HEK293T (cell line): Measurements from ENCODE around the gene FBXO45.
"Not testable (repeated sequence)": the region's sequence is repeated elsewhere in the genome, so short reads cannot be mapped to it uniquely, and the experiment has no call there.

ENCODE experiments used
- CTCF ChIA-PET: fragments of 350-600 bp; formaldehyde crosslinking; extraction: SDS; loops from one replicate; lab custom pipeline; 2021; ENCODE audit warnings: antibody characterized with exemption, inconsistent platforms; lab: Yijun Ruan, JAX
- POLR2A ChIA-PET: fragments of 350-600 bp; formaldehyde crosslinking; extraction: SDS; loops from one replicate; lab custom pipeline; 2020; ENCODE audit warnings: antibody characterized with exemption, inconsistent platforms; lab: Yijun Ruan, JAX
- DNase-seq: peaks from one replicate; pipeline ENCODE4 v3.0.0; 2012; ENCODE audit warnings: mixed read lengths; ENCODE audit errors: extremely low spot score
- ARNT ChIP-seq: fragments of 450-650 bp; IDR thresholded peaks from 2 replicates; pipeline ENCODE4 v1.6.1; 2017; ENCODE audit warnings: mild to moderate bottlenecking
- BHLHE40 ChIP-seq: fragments of 450-650 bp; IDR thresholded peaks from 2 replicates; pipeline ENCODE4 v1.6.1; 2016; ENCODE audit warnings: mild to moderate bottlenecking, moderate library complexity, borderline replicate concordance
- CTBP1 ChIP-seq: fragments of 450-650 bp; IDR thresholded peaks from 2 replicates; pipeline ENCODE4 v1.6.1; 2016; ENCODE audit warnings: borderline replicate concordance
- ELF4 ChIP-seq: fragments of 450-650 bp; IDR thresholded peaks from 2 replicates; pipeline ENCODE4 v1.6.1; 2017; ENCODE audit warnings: antibody characterized with exemption
- FOXA1 ChIP-seq: fragments of 450-650 bp; IDR thresholded peaks from 2 replicates; pipeline ENCODE4 v1.6.1; 2016; ENCODE audit warnings: mild to moderate bottlenecking
- FOXK2 ChIP-seq: fragments of 450-650 bp; IDR thresholded peaks from 2 replicates; pipeline ENCODE4 v1.6.1; 2016; ENCODE audit warnings: mild to moderate bottlenecking
- FOXM1 ChIP-seq: fragments of 450-650 bp; IDR thresholded peaks from 2 replicates; pipeline ENCODE4 v1.6.1; 2017; ENCODE audit warnings: mild to moderate bottlenecking, borderline replicate concordance
- HDGF ChIP-seq: fragments of 450-650 bp; IDR thresholded peaks from 2 replicates; pipeline ENCODE4 v1.6.1; 2017; ENCODE audit warnings: antibody characterized with exemption, borderline replicate concordance
- L3MBTL2 ChIP-seq: fragments of 450-650 bp; conservative IDR thresholded peaks from 2 replicates; pipeline ENCODE4 v1.6.1; 2016; ENCODE audit warnings: mild to moderate bottlenecking
- LEF1 ChIP-seq: fragments of 450-650 bp; IDR thresholded peaks from 2 replicates; pipeline ENCODE4 v1.6.1; 2017; ENCODE audit warnings: mild to moderate bottlenecking, borderline replicate concordance
- NFRKB ChIP-seq: fragments of 450-650 bp; IDR thresholded peaks from 2 replicates; pipeline ENCODE4 v1.6.1; 2016; ENCODE audit warnings: mild to moderate bottlenecking, moderate library complexity
- SP1 ChIP-seq: fragments of 450-650 bp; IDR thresholded peaks from 2 replicates; pipeline ENCODE4 v1.6.1; 2017
- SUZ12 ChIP-seq: fragments of 450-650 bp; IDR thresholded peaks from 2 replicates; pipeline ENCODE4 v1.6.1; 2016; ENCODE audit warnings: mild to moderate bottlenecking
- TARDBP ChIP-seq: fragments of 450-650 bp; IDR thresholded peaks from 2 replicates; pipeline ENCODE4 v1.6.1; 2016
- ZNF384 ChIP-seq: fragments of 450-650 bp; IDR thresholded peaks from 2 replicates; pipeline ENCODE4 v1.6.1; 2016
- TF ChIP-seq, protein P1 (sequence below): fragments of 450-650 bp; IDR thresholded peaks from 2 replicates; pipeline ENCODE4 v1.6.1; 2016

The FBXO45 gene

DNA sequence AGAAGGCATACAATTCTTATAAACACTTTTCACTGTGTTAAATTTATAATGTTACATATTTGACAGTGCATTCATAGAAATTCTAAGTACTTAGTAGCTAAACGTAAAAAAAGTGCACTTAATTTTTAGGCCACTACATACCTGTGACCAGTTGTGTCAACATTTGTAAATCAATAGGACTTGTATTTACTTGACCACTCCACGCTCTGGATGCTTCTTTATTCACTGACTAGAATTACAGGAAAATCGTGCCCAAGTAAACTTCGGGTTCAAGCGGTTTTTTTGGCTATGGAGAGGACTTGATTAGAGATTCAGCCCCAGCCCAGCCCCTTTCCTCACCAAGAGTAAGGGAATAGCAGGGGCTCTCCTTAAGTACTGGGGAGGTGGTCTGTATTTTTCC lies 21.9 kb upstream of the FBXO45 start:
- TF ChIP-seq FOXM1, result no peak
- TF ChIP-seq L3MBTL2, result no peak
- TF ChIP-seq SUZ12, result no peak
- TF ChIP-seq BHLHE40, result no peak
- TF ChIP-seq NFRKB, result no peak
- TF ChIP-seq CTBP1, result no peak
- TF ChIP-seq HDGF, result no peak
- no peak for TF ChIP-seq FOXA1
- no peak for TF ChIP-seq LEF1
- DNase-seq, result no peak
- CTCF ChIA-PET, result no interaction called here
- POLR2A ChIA-PET, result no interaction called here

DNA sequence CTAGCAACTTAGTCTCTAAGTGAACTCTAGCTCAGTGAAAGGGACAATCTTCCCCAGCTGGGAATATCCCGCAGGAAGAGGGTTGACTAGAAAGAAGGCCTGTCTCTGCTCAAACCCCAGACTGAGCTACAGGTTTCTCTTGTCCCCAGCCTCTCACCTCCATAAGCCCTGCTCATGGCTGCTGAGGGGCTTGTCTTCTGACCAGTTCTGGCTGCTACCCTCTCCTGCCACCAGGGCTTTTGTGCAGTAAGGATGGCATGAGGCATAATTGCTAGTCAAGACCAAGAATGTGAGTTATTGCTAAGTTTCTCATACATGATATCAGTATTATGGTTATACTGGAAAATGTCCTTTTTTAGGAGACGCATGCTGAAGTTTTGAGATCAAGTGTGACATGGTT lies 21.4 kb upstream of the FBXO45 start:
- ChIA-PET POLR2A (no interaction called here), CTCF (no interaction called here)
- no peak for DNase-seq
- TF ChIP-seq ELF4 (no peak), ZNF384 (no peak), BHLHE40 (no peak), NFRKB (no peak), FOXA1 (no peak), FOXK2 (no peak), HDGF (no peak), CTBP1 (no peak), TARDBP (no peak), SUZ12 (no peak), LEF1 (no peak), ARNT (no peak), L3MBTL2 (no peak), FOXM1 (no peak), SP1 (no peak)
- TF ChIP-seq, protein P1, sequence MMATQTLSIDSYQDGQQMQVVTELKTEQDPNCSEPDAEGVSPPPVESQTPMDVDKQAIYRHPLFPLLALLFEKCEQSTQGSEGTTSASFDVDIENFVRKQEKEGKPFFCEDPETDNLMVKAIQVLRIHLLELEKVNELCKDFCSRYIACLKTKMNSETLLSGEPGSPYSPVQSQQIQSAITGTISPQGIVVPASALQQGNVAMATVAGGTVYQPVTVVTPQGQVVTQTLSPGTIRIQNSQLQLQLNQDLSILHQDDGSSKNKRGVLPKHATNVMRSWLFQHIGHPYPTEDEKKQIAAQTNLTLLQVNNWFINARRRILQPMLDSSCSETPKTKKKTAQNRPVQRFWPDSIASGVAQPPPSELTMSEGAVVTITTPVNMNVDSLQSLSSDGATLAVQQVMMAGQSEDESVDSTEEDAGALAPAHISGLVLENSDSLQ, result no peak

DNA sequence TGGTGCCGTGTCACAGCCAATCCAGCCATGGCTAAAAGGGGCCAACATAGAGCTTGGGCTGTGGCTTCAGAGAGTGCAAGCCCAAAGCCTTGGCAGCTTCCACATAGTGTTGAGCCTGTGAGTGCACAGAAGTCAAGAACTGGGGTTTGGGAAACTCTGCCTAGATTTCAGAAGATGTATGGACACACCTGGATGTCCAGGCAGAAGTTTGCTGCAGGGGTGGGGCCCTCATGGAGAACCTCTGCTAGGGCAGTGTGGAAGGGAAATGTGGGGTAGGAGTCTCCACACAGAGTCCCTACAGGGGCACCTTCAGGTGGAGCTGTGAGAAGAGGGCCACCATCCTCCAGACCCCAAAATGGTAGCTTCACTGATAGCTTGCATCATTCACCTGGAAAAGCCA lies 19.1 kb upstream of the FBXO45 start:
- CTCF ChIA-PET, POLR2A ChIA-PET, DNase-seq: not testable (repeated sequence)

DNA sequence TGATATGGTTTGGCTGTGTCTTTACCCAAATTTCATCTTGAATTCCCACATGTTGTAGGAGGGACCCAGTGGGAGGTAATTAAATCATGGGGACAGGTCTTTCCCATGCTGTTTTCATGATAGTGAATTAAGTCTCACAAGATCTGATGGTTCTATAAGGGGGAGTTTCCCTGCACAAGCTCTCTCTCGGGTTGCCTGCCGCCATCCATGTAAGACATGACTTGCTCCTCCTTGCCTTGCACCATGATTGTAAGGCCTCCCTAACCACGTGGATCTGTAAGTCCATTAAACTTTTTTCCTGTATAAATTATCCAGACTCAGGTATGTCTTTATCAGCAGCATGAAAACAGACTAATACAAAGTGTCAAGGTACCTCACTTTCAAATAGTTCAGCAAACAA lies 18.3 kb upstream of the FBXO45 start:
- CTCF ChIA-PET, POLR2A ChIA-PET, DNase-seq: not testable (repeated sequence)

DNA sequence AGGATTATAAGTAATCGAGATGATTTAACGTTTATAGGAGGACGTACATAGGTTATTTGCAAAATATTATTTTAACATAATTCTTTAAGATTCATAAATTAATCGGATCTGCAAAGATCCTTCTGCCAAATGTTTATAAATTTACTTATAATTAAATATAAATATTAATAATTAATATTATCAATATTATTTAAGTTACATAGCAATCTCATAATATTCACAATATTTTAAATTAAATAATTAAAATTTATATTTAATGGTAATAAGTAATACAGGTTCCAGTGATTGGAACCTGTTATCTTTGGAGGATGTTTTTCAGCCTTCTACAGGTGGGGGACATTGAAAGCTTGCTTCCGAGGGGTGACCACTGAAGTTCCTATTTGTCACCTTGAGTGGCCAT lies 16.2 kb upstream of the FBXO45 start:
- ChIA-PET POLR2A (no interaction called here), CTCF (no interaction called here)
- no peak for DNase-seq
- TF ChIP-seq FOXK2, result no peak
- no peak for TF ChIP-seq ZNF384
- TF ChIP-seq FOXA1, result no peak
- TF ChIP-seq BHLHE40, result no peak
- no peak for TF ChIP-seq LEF1
- TF ChIP-seq CTBP1, result no peak
- TF ChIP-seq, protein P1, result no peak
- TF ChIP-seq SUZ12, result no peak

DNA sequence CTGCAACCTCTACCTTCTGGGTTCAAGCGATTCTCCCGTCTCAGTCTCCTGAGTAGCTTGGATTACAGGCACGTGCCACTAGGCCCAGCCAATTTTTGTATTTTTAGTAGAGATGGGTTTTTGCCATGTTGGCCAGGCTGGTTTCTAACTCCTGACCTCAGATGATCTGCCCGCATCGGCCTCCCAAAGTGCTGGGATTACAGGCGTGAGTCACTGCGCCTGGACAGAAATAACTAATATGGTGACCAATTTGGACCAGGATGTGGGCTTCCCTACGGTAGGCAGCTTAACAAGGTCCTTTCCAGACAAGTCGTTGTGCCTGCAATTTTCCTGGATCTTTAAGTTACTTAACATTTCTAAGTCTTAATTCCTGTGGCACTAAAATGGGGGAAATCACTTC lies 14.9 kb upstream of the FBXO45 start:
- CTCF ChIA-PET, result no interaction called here
- POLR2A ChIA-PET, result interaction anchor here (2.1 kb wide), 1 partner anchor 14 kb away, joined by 8 read pairs; the partner anchor contains the start of genes FBXO45 and WDR53
- TF ChIP-seq ARNT (no peak), SUZ12 (no peak), FOXA1 (no peak), FOXK2 (no peak), NFRKB (no peak), TARDBP (no peak), BHLHE40 (no peak), HDGF (no peak), ELF4 (no peak), ZNF384 (no peak), SP1 (no peak)
- TF ChIP-seq, protein P1, result no peak
- no peak for DNase-seq

DNA sequence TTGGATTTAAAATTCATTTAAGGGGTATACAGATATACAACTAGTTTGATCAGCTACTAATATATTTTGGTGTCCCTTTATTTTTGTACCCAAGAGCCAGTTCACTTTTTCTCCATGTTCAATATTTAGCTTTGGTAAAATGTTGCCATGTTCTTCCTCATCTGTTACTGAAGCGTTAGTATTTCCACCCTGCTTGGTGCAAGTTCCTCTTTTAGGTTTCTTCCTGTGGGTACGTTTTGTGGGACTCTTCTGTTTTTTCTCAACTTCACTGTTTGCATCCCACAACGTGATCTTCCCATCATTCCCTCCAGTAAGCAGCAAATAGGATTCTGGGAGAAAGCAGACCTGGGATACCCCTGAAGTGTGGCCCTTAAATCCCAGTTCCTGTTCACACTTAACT lies 14.3 kb upstream of the FBXO45 start:
- ChIA-PET POLR2A (interaction anchor here (2.1 kb wide), 1 partner anchor 14 kb away, joined by 8 read pairs; the partner anchor contains the start of genes FBXO45 and WDR53), CTCF (no interaction called here)
- DNase-seq, result no peak
- TF ChIP-seq FOXK2 (no peak), NFRKB (no peak), L3MBTL2 (no peak), FOXA1 (no peak), CTBP1 (no peak), FOXM1 (no peak), HDGF (no peak), ZNF384 (no peak)
- TF ChIP-seq, protein P1, result no peak
